Adipose tissue (tissue), 3 donors: ENCODE results near the gene TAF5. TPM values are rescaled to one million over a fixed set of nuclear protein-coding genes. Genes with fewer than 3 reads are reported as not detected.
"Not testable (repeated sequence)": the region's sequence is repeated elsewhere in the genome, so short reads cannot be mapped to it uniquely, and the experiment has no call there.

ENCODE experiments used
- H3K27ac ChIP-seq: one replicate; pipeline ENCODE4 v1.5.1; 2013; ENCODE audit warnings: low read depth, low read length
- WGBS, 3 donors: extraction: QIAGEN DNeasy Blood & Tissue Kit; methylation state at CpG; one replicate each; pipeline ENCODE4 v1.1.7; 2013; 5-methylcytosine and 5-hydroxymethylcytosine counted together
- polyA plus RNA-seq, 3 donors: library from polyadenylated mRNA; stranded (reverse); fragments of 200-250 nt; gene quantifications; one replicate each; pipeline ENCODE4 v1.2.3, GENCODE V29; 2013
- donor health status: healthy with polysubstance abuse.
- donor health status: Bipolar disorder and iron deficiency.
- donor health status: healthy.

The TAF5 gene
- polyA plus RNA-seq, 3 donors = 1.3 to 2.4 (median 1.7) TPM

- H3K27ac ChIP-seq = no peak overlapping the region
- WGBS, 3 donors = 0 to 1% (median 0%) methylated on average over 8 of the region's 8 CpGs
These were observed 29.0 kb downstream of the TAF5 start for GRCh38 chr10:103396789-103397087.

- H3K27ac ChIP-seq = no peak overlapping the region
- 41 to 69% (median 64%) methylated on average over 19 of the region's 19 CpGs for WGBS, 3 donors
These were observed 29.5 kb downstream of the TAF5 start for GRCh38 chr10:103397191-103397825.

GRCh38 chr10:103413564-103413963 lies 45.8 kb downstream of the TAF5 start:
- WGBS, 3 donors = 67 to 94% (median 93%) methylated on average over 2 of the region's 2 CpGs
- no peak overlapping the region for H3K27ac ChIP-seq

- WGBS, 3 donors = 78 to 83% (median 79%) methylated on average over 8 of the region's 8 CpGs
- H3K27ac ChIP-seq = no peak overlapping the region
These were observed 47.8 kb downstream of the TAF5 start for GRCh38 chr10:103415581-103415980.

GRCh38 chr10:103416436-103417147 lies 48.8 kb downstream of the TAF5 start:
- H3K27ac ChIP-seq = no peak overlapping the region
- 46 to 49% (median 49%) methylated on average over 8 of the region's 8 CpGs for WGBS, 3 donors

GRCh38 chr10:103417148-103417469 lies 49.3 kb downstream of the TAF5 start:
- H3K27ac ChIP-seq = not testable (repeated sequence)
- WGBS, 3 donors = 89 to 93% (median 89%) methylated on average over 5 of the region's 5 CpGs

- H3K27ac ChIP-seq = no peak overlapping the region
These were observed 49.8 kb downstream of the TAF5 start for GRCh38 chr10:103417601-103418000.

GRCh38 chr10:103419101-103419500 lies 51.3 kb downstream of the TAF5 start:
- WGBS, 3 donors = 89 to 94% (median 93%) methylated on average over 4 of the region's 4 CpGs
- H3K27ac ChIP-seq = no peak overlapping the region

More at GRCh38 chr10:103417601-103418000, 49.8 kb downstream of the TAF5 start:
- whole genome bisulfite sequencing, 3 donors = 88 to 90% (median 89%) methylated on average over 5 of the region's 5 CpGs

GRCh38 chr10:103423748-103424147 lies 56.0 kb downstream of the TAF5 start:
- WGBS, 3 donors = 77 to 86% (median 83%) methylated on average over 5 of the region's 5 CpGs

GRCh38 chr10:103427866-103428265 lies 60.1 kb downstream of the TAF5 start:
- 93 to 96% (median 94%) methylated on average over 9 of the region's 9 CpGs for WGBS, 3 donors
- H3K27ac ChIP-seq = no peak overlapping the region

More at GRCh38 chr10:103423748-103424147, 56.0 kb downstream of the TAF5 start:
- no peak overlapping the region for H3K27ac ChIP-seq

- WGBS, 3 donors = 57 to 77% (median 62%) methylated on average over 5 of the region's 5 CpGs
- no peak overlapping the region for H3K27ac ChIP-seq
These were observed 61.3 kb downstream of the TAF5 start for GRCh38 chr10:103428989-103429643.

GRCh38 chr10:103429647-103430046 lies 61.9 kb downstream of the TAF5 start:
- no peak overlapping the region for H3K27ac ChIP-seq
- 87 to 93% (median 89%) methylated on average over 5 of the region's 5 CpGs for WGBS, 3 donors

- H3K27ac ChIP-seq = no peak overlapping the region
- WGBS, 3 donors = 40 to 81% (median 72%) methylated on average over 8 of the region's 8 CpGs
These were observed 64.1 kb downstream of the TAF5 start for GRCh38 chr10:103431902-103432301.

- H3K27ac ChIP-seq = no peak overlapping the region
- 34 to 67% (median 34%) methylated on average over 2 of the region's 2 CpGs for WGBS, 3 donors
These were observed 66.1 kb downstream of the TAF5 start for GRCh38 chr10:103433858-103434257.

Other genes starting within 250 kb of the TAF5 start
- 10 to 100 TPM; 16.5 to 60.6 (median 36.3) TPM for gene NT5C2, start 174.7 kb upstream of the TAF5 start, polyA plus RNA-seq
- gene RPEL1, start 122.1 kb upstream of the TAF5 start, polyA plus RNA-seq = not detected
- 1 to 10 TPM in 1 of 3 donors, under 1 TPM in 1, not detected in 1; 0.03 to 1.1 TPM for gene INA, start 90.8 kb upstream of the TAF5 start, polyA plus RNA-seq
- 10 to 100 TPM in 1 of 3 donors, 1 to 10 TPM in 2; 4.5 to 10.2 (median 7.6) TPM for gene PCGF6, start 16.8 kb upstream of the TAF5 start, polyA plus RNA-seq
- 1,000 to 10,000 TPM in 1 of 3 donors, 100 to 1,000 TPM in 2; 371 to 1,038 (median 801) TPM for gene ATP5MK, start 28.5 kb downstream of the TAF5 start, polyA plus RNA-seq
- gene PDCD11, start 28.6 kb downstream of the TAF5 start, polyA plus RNA-seq = 10 to 100 TPM in 2 of 3 donors, 1 to 10 TPM in 1; 8.6 to 15.6 (median 14.8) TPM
- gene CALHM2, start 84.4 kb downstream of the TAF5 start, polyA plus RNA-seq = 10 to 100 TPM in 2 of 3 donors, 1 to 10 TPM in 1; 6.6 to 95.5 (median 38.1) TPM
- not detected for gene CALHM1, start 90.9 kb downstream of the TAF5 start, polyA plus RNA-seq
- under 1 TPM in 1 of 3 donors, not detected in 2; 0.37 TPM for gene CALHM3, start 111.3 kb downstream of the TAF5 start, polyA plus RNA-seq
- 1 to 10 TPM in 1 of 3 donors, under 1 TPM in 1, not detected in 1; 0.51 to 9.8 TPM for gene NEURL1, start 125.7 kb downstream of the TAF5 start, polyA plus RNA-seq